Stimulated activated naive CD8-positive, alpha-beta T cell treated with anti-CD3 and anti-CD28 coated beads, Interleukin-15, Interleukin-2, amounts not matched to agents 100 ng/mL and 50 ng/mL, for 24 hours (primary cell): ENCODE data around the gene SNRPB.

Source experiments
- H3K27ac Mint-ChIP-seq: one replicate; pipeline ENCODE4 v1.8.0; 2021; ENCODE audit warnings: mild to moderate bottlenecking, mixed read lengths
- H3K27me3 Mint-ChIP-seq: one replicate; pipeline ENCODE4 v1.8.0; 2021; ENCODE audit warnings: mixed read lengths
- H3K36me3 Mint-ChIP-seq: one replicate; pipeline ENCODE4 v1.8.0; 2021; ENCODE audit warnings: low read depth, mixed read lengths
- H3K4me1 Mint-ChIP-seq: one replicate; pipeline ENCODE4 v1.8.0; 2021; ENCODE audit warnings: low read depth, mixed read lengths
- H3K4me3 Mint-ChIP-seq: one replicate; pipeline ENCODE4 v1.8.0; 2021; ENCODE audit warnings: mild to moderate bottlenecking, mixed read lengths
- H3K9me3 Mint-ChIP-seq: one replicate; pipeline ENCODE4 v1.8.0; 2021; ENCODE audit warnings: mixed read lengths

SNRPB gene

DNA sequence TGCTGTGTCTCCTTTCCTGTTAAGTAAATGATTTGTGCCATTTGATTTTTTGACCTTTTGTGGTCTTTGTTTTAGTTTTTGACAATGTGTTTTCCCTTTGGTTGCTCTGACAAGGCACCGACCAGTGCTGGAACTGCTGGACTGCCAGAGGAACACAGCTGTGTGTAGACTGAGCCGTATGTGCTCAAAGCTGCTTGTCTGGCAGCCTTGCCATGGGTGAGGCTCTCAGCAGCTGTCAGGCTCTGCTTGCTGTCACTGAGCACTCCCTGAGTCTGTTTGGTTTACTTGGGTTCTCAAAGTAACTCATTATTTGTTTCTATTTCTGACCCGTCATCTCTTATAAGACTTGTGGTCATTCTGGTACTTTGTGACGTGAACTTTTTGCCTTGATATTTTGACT lies 15.1 kb upstream of the SNRPB start:
- H3K27me3 Mint-ChIP-seq = no peaks in the 10 kb centered on the region
- H3K9me3 Mint-ChIP-seq = peaks cover 13% of the 10 kb centered on the region
- H3K4me3 Mint-ChIP-seq = no peak overlapping the region
- no peaks in the 10 kb centered on the region for H3K4me1 Mint-ChIP-seq
- H3K36me3 Mint-ChIP-seq = peaks cover 82% of the 10 kb centered on the region
- H3K27ac Mint-ChIP-seq = no peak overlapping the region

GRCh38 chr20:2485080-2485479 lies 14.5 kb upstream of the SNRPB start:
- H3K4me3 Mint-ChIP-seq = no peak overlapping the region
- H3K36me3 Mint-ChIP-seq = peaks cover 85% of the 10 kb centered on the region
- H3K27ac Mint-ChIP-seq = no peak overlapping the region
- peaks cover 13% of the 10 kb centered on the region for H3K9me3 Mint-ChIP-seq
- no peaks in the 10 kb centered on the region for H3K27me3 Mint-ChIP-seq
- H3K4me1 Mint-ChIP-seq = no peaks in the 10 kb centered on the region

DNA sequence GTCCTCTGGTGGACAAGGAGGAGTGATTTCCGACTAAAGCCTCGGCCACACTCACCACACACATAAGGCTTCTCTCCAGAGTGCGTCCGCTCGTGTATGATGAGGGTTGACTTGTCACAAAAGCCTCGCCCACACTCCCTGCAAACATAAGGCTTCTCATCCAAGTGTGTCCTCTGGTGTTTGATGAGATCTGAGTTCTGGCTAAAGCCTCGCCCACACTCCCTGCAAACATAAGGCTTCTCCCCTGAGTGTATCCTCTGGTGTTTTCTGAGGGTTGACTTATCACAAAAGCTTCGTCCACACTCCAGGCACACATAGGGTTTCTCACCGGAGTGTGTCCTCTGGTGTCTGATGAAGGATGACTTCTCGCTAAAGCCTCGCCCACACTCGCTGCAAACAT lies 12.9 kb upstream of the SNRPB start:
- Mint-ChIP-seq H3K4me1 (no peaks in the 10 kb centered on the region), H3K4me3 (no peak overlapping the region), H3K36me3 (peaks cover 81% of the 10 kb centered on the region), H3K9me3 (peaks cover 13% of the 10 kb centered on the region), H3K27me3 (no peaks in the 10 kb centered on the region), H3K27ac (no peak overlapping the region)

GRCh38 chr20:2480381-2480780 lies 9.8 kb upstream of the SNRPB start:
- Mint-ChIP-seq H3K4me3 (no peak overlapping the region), H3K27ac (no peak overlapping the region), H3K9me3 (peaks cover 13% of the 10 kb centered on the region), H3K4me1 (no peaks in the 10 kb centered on the region), H3K36me3 (peaks cover 60% of the 10 kb centered on the region), H3K27me3 (no peaks in the 10 kb centered on the region)

DNA sequence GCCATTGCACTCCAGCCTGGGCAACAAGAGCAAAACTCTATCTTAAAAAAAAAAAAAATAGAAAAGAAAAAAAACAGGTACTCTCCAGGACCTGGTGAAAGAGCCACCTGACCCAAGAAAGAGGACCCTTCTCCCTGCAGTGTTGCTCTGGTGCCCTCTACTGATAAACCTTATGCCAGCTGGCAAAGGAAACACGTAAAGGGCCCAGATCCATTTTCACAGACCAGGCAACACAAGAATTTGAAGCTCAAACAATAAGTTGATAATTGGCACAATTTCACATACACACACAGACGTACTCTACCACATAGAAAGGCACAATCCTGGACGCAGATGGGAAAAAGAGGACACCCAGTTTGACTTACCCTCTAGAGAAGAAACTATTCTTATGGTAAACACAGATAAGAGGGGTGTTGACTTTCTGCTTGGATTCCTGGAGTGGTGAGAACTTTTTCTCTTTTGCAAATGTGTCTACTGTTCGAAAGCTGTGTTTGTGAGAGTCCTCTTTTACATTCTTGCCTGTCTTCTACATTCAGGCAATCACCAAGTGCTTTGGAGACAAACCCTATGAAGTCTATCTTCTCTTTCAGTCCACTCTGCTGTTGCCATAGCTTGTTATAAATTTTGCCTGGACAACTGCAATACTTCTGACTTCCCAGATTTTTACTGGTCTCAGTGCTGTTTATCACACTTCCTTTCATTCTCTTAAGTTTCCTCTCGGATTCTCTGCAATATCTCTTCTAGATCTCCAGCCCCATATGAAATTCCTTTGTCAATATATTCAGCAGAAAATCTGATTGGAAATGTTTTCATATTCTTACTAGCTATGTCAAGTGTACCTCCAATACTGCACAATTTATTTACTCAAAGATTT lies 6.4 kb upstream of the SNRPB start:
- peaks cover 13% of the 10 kb centered on the region for H3K9me3 Mint-ChIP-seq
- H3K4me1 Mint-ChIP-seq = peaks cover 6% of the 10 kb centered on the region
- H3K4me3 Mint-ChIP-seq = no peak overlapping the region
- no peaks in the 10 kb centered on the region for H3K27me3 Mint-ChIP-seq
- peaks cover 33% of the 10 kb centered on the region for H3K36me3 Mint-ChIP-seq
- no peak overlapping the region for H3K27ac Mint-ChIP-seq

DNA sequence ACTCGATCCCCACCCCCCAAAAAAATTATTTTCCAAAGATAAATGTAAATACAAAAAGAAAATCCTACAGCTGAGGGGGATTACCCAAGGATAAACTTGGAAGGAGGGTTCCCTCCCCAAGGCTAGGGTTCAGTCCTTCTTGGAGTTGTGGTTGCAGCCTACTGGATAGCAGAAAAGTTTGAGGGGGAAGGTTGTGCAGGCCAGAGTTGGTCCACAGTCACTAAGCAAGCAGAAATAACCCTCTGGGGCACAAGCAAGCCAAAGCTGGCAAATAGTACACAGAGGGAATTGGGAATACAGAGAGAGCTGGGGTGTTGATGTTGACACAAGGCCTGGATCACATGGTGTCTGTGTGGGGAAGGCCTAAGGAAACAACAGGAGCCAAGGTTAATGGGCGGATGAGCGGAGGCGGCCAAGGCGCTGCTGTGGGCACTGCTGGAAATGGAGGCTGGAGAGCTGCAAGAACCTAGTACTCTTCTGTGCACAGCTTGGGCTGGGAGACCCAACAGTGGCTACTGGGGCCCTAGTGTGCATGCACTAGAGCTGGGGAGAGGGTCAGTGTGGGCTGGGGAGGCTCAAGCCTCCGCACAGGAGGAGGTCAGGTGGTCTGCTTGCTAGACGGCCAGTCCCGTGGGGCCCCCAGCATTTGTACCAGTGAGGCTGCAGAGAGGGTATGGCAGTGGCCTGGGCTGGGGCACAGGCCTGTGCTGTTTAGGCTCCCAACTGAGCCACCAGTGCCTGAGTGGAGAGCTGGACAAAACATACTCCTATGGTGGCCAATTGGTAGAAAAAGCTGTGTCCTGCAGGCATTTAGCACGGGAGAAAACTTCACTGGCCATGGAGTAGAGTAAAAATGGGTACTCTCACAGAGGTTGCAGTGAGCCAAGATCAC lies 5.5 kb upstream of the SNRPB start:
- no peak overlapping the region for H3K4me3 Mint-ChIP-seq
- H3K36me3 Mint-ChIP-seq = peaks cover 25% of the 10 kb centered on the region
- no peak overlapping the region for H3K27ac Mint-ChIP-seq
- H3K9me3 Mint-ChIP-seq = peaks cover 5% of the 10 kb centered on the region
- peaks cover 13% of the 10 kb centered on the region for H3K4me1 Mint-ChIP-seq
- H3K27me3 Mint-ChIP-seq = no peaks in the 10 kb centered on the region

DNA sequence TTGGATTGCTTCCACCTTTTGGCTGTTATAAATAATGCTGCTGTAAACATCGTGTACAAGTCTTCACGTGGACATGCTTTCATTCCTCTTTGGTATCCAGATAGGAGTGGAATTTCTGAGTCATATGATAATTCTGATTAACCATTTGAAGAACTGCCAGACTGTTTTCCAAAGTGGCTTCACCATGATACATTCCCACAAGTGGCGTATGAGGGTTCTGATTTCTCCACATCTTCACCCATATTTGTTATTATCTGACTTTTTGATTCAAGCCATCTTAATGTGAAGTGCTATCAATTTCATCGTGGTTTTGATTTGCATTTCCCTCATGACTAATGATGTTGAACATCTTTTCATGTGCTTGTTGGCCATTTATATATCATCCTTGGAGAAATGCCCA lies 2.9 kb upstream of the SNRPB start:
- Mint-ChIP-seq H3K9me3 (no peaks in the 10 kb centered on the region), H3K27ac (no peak overlapping the region), H3K4me3 (no peak overlapping the region), H3K36me3 (peaks cover 25% of the 10 kb centered on the region), H3K27me3 (no peaks in the 10 kb centered on the region), H3K4me1 (peaks cover 31% of the 10 kb centered on the region)

GRCh38 chr20:2469991-2470422 lies 582 bp downstream of the SNRPB start:
- Mint-ChIP-seq H3K9me3 (no peaks in the 10 kb centered on the region), H3K4me1 (peaks cover 59% of the 10 kb centered on the region), H3K27me3 (no peaks in the 10 kb centered on the region), H3K36me3 (peaks cover 60% of the 10 kb centered on the region), H3K27ac (peak overlapping the region; percentile 100), H3K4me3 (peak overlapping the region; percentile 99)

GRCh38 chr20:2468581-2469407 lies 1.8 kb downstream of the SNRPB start:
- H3K27me3 Mint-ChIP-seq = no peaks in the 10 kb centered on the region
- peak overlapping the region; percentile 100 for H3K27ac Mint-ChIP-seq
- peaks cover 72% of the 10 kb centered on the region for H3K36me3 Mint-ChIP-seq
- H3K4me3 Mint-ChIP-seq = peak overlapping the region; percentile 99
- H3K9me3 Mint-ChIP-seq = no peaks in the 10 kb centered on the region
- H3K4me1 Mint-ChIP-seq = peaks cover 58% of the 10 kb centered on the region

- Mint-ChIP-seq H3K4me1 (peaks cover 57% of the 10 kb centered on the region), H3K4me3 (peak overlapping the region; percentile 99)
These were observed 3.2 kb downstream of the SNRPB start for GRCh38 chr20:2467412-2467811.

GRCh38 chr20:2465100-2465499 lies 5.5 kb downstream of the SNRPB start:
- Mint-ChIP-seq H3K4me1 (peaks cover 45% of the 10 kb centered on the region), H3K36me3 (peaks cover 99% of the 10 kb centered on the region), H3K4me3 (no peak overlapping the region), H3K27ac (no peak overlapping the region), H3K27me3 (no peaks in the 10 kb centered on the region), H3K9me3 (no peaks in the 10 kb centered on the region)

More at GRCh38 chr20:2467412-2467811, 3.2 kb downstream of the SNRPB start:
- no peaks in the 10 kb centered on the region for H3K27me3 Mint-ChIP-seq
- H3K36me3 Mint-ChIP-seq = peaks cover 81% of the 10 kb centered on the region
- H3K9me3 Mint-ChIP-seq = no peaks in the 10 kb centered on the region
- peak overlapping the region; percentile 80 for H3K27ac Mint-ChIP-seq

DNA sequence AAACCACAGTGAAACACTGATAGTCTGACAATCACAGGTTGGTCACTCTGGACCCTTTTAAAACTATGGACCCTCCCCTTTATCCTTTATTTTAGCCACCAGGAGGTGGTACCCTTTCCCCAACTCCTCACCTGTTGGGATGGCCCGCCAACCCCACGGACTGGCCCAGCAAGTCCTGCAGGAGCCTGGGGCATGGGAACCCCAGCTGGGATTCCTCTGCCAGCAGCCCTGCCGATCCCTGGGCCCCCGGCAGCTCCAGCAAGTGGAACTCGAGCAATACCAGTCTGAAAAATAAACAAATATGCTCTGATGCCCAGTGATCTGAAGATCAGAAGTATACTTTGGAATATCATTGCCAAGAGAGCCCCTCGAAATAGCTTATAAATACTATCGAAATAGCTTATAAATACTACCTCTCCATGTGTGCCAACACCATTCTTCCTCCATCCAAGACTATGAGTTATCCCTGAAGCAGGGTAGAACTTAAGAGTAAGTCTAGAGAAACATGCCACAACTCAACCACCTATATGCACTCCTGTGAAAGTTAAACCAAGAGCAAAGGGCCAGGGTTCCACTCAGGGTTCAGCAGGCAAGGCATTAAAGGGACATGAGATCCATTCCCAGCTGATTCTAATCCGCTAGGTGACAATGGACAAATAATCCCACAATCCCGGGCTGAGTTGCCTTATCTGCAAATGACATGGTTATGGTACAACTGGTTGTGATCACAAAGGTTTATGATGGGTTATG lies 6.8 kb downstream of the SNRPB start:
- H3K27ac Mint-ChIP-seq = peak overlapping the region; percentile 45
- peaks cover 36% of the 10 kb centered on the region for H3K4me1 Mint-ChIP-seq
- no peak overlapping the region for H3K4me3 Mint-ChIP-seq

DNA sequence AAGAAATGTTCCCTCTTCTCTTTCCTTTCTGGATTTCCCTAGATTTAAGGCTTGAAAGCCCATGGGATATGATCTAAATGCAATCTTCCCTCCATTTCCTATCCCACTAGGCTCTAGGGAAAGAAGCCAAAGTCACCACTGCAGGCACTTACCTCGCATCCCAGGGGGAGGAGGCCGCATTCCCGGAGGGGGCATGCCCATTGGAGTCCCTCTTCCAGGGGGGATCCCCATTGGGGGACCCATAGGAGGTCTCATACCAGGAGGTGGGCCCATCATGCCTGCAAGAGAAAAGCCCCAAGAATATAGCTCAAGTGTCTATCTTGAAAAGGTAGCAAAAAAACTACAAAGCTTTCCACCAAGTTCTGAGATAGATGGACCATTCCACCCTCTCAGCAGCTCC lies 8.1 kb downstream of the SNRPB start:
- no peak overlapping the region for H3K27ac Mint-ChIP-seq
- H3K9me3 Mint-ChIP-seq = no peaks in the 10 kb centered on the region
- H3K36me3 Mint-ChIP-seq = peaks cover 95% of the 10 kb centered on the region
- H3K4me3 Mint-ChIP-seq = no peak overlapping the region
- peaks cover 23% of the 10 kb centered on the region for H3K4me1 Mint-ChIP-seq
- H3K27me3 Mint-ChIP-seq = no peaks in the 10 kb centered on the region

More for the DNA sequence above, 6.8 kb downstream of the SNRPB start:
- Mint-ChIP-seq H3K9me3 (no peaks in the 10 kb centered on the region), H3K36me3 (peaks cover 100% of the 10 kb centered on the region), H3K27me3 (no peaks in the 10 kb centered on the region)
